ENCODE results near the gene COL18A1. TPM values are rescaled to one million over a fixed set of nuclear protein-coding genes. Genes with fewer than 3 reads are reported as not detected.

The COL18A1 gene
- total RNA-seq, 1 donor = 8.6 TPM

DNA sequence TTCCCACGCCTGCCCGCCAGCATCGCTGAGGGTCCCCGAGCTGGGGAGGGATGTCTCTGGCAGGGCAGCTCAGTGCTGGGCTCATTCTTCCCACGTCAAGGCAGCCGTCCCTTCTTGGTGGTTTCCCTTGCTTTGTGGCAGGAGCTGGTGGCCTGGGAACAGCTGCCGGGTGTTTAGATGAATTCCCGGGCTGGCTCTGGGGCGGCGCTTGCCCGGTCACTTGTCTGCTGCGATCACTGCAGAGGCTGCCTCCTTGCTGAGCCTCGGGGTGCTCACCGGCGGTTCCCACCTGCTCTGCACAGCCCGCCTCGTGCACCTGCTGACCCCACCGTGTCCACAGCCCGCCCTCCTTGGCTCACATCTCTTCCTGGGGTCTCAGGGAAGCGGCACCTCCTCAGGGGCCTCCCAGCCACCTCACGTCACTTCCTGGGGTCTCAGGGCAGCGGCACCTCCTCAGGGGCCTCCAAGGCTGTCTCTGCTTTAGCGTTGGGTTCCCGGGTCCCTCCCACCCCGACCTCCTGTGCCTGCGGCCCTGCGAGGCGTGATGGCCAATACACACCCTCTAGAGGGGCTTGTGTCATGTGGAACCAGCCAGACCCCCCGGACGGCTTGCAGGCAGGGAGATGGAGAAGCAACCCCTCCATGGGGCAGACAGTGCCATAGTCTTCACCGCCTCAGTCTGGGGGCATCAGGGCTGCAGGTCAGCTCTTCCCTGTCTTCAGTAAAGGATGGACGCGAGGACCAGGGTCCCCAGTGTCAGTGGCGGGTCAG lies 13.5 kb downstream of the COL18A1 start:
- no peaks in the 10 kb centered on the region for H3K9me3 ChIP-seq (ENCODE audit: low read depth, low read length)
- no peaks in the 10 kb centered on the region for H3K4me1 ChIP-seq (ENCODE audit: insufficient read depth, low read length)
- H3K27me3 ChIP-seq (ENCODE audit: insufficient read depth, low read length) = no peaks in the 10 kb centered on the region
- H3K4me3 ChIP-seq (ENCODE audit: low read length) = no peak overlapping the region

DNA sequence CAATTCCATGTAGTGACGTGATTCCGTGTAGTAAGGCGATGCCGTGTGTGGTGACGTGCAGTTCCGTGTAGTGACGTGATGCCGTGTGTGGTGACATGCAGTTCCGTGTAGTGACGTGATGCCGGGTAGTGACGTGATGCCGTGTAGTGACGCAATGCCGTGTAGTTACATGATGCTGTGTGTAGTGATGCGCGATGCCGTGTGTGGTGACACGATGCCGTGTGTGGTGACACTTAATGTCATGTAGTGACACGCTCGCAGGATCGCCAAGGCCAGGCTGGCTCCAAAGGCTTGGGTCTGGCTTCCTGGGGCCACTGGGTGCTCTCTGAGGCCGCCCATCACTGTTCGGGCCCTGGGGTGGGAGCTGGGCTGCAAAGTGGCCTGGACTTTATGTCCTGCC lies 14.2 kb downstream of the COL18A1 start:
- Histone ChIP-seq H3K9me3 (ENCODE audit: low read depth, low read length) (no peaks in the 10 kb centered on the region), H3K27me3 (ENCODE audit: insufficient read depth, low read length) (no peaks in the 10 kb centered on the region), H3K4me3 (ENCODE audit: low read length) (no peak overlapping the region), H3K4me1 (ENCODE audit: insufficient read depth, low read length) (no peaks in the 10 kb centered on the region)

DNA sequence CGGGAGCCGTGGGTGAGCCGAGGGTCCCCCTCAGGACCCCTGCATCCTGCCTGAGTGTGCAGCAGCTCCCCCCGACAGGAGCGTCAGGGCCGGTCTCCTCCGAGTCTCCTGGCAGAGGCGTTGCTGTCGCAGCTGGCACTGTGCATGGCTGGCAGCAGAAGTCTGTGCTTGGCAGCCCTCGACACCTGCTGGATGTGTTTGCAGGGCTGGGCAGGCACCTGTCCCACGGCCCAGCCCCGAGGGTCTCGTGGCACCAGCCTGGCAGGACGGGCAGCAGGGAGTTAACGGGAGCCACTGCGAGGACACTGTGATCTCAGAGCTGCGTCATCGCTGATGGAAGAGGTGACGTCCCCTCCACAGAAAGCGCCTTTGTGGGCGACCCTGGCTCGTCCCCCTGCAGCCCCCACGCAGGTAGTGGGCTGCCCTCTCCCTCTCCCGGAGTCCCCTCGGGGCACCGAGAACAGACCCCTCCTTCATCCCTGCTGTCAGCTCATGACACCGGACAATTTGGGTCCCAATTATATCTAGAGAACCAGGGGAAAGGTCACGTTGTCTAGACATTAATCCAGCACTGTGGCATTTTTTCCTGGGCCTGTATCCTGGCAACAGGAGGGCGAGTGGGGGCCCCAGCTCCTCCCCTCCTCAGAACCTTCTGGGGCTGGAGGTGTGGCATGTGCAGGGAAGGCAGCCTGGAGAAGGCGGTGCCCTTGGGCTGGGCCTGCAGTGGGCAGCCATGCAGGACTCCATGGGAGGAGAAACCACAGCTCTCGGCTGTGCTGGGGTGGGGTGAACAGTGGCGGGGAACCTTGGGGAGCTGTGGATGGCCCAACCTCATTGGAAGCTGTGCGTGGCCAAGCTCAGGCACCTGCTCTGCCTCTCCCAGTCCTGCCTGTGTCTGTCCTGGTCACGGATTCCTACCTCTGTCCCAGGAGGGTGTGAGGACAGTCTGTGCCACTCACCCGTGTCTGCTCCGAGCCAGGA lies 15.4 kb downstream of the COL18A1 start:
- Histone ChIP-seq H3K9me3 (ENCODE audit: low read depth, low read length) (no peaks in the 10 kb centered on the region), H3K4me1 (ENCODE audit: insufficient read depth, low read length) (no peaks in the 10 kb centered on the region), H3K27me3 (ENCODE audit: insufficient read depth, low read length) (no peaks in the 10 kb centered on the region), H3K4me3 (ENCODE audit: low read length) (no peak overlapping the region)

DNA sequence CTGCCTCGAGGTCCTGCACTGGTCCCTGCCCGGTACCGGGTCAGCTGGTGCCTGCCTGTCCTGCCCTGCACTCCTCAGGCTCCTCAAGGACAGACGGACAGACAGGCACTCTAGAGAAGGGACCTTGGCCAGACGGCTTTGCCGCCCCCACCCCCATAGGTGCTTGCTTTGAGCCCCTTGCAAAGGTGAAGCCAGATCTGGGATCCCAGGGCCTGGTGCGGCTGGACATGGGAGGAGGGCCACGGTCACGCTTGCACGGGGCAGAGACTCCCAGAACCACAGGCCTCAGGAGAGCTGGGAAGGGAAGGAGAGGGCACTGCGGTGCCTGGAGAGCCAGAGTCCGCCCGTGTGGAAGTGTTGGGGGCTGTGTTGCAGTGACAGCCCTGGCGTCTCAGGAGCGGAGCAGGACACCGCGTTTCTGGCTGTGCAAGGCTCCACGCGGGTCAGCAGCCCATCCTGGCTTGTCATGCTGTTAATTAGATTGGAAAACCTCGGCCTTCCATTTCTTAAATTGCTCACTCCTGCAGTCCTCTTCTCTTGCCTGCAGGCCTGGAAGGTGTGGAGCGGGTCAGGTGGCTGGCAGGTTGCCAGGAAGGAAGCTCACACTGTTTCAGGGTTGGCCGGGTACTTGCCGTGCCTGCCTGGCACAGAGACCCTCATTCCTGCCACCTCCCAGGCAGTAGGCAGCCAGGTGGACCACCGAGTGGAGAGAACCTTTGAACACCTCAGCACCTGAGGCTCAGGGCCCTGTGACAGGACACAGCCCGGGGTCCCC lies 16.3 kb downstream of the COL18A1 start:
- Histone ChIP-seq H3K9me3 (ENCODE audit: low read depth, low read length) (no peaks in the 10 kb centered on the region), H3K4me1 (ENCODE audit: insufficient read depth, low read length) (no peaks in the 10 kb centered on the region), H3K4me3 (ENCODE audit: low read length) (no peak overlapping the region), H3K27me3 (ENCODE audit: insufficient read depth, low read length) (no peaks in the 10 kb centered on the region)

DNA sequence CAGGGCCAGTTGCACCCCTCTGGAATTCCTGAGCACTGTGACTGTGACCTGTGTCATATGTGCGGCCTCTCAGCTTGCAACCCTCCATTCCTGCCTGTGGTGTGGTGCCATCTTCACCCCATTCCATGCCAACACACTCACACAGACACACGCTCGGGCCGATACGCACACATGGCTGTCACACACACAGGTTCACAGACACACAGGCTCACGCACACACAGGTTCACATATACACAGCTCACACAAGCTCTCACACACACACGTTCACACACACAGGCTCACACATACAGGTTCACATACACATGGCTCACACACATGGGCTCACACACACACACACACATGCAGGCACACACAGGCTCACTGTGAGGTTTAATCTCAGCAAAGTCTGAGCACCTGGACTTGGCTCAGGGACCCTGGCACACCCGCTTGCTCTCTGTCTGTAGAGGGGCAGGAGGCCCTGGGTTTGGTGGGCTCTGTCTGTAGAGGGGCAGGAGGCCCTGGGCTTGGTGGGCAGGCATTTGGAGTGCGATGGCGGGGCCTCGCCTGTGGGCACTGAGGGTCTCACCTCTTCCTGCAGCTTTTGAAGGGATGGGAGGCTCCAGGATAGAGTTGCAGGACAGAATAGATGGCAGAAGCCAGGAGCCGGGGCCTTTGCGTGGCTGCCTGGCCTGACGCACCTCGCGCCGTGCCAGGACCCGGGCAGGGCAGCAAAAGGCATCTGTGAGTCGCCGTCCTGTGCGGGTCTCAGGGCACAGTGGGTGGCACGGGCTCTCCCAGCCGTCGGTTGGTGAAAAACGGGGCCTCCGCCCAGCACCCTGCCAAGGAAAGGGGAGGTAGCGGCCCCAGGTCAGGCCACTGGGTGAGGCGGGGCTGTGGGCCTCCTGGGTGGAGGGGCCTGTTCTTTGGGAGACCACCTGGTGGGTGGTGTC lies 17.1 kb downstream of the COL18A1 start:
- Histone ChIP-seq H3K27me3 (ENCODE audit: insufficient read depth, low read length) (no peaks in the 10 kb centered on the region), H3K4me3 (ENCODE audit: low read length) (no peak overlapping the region), H3K4me1 (ENCODE audit: insufficient read depth, low read length) (no peaks in the 10 kb centered on the region), H3K9me3 (ENCODE audit: low read depth, low read length) (no peaks in the 10 kb centered on the region)

DNA sequence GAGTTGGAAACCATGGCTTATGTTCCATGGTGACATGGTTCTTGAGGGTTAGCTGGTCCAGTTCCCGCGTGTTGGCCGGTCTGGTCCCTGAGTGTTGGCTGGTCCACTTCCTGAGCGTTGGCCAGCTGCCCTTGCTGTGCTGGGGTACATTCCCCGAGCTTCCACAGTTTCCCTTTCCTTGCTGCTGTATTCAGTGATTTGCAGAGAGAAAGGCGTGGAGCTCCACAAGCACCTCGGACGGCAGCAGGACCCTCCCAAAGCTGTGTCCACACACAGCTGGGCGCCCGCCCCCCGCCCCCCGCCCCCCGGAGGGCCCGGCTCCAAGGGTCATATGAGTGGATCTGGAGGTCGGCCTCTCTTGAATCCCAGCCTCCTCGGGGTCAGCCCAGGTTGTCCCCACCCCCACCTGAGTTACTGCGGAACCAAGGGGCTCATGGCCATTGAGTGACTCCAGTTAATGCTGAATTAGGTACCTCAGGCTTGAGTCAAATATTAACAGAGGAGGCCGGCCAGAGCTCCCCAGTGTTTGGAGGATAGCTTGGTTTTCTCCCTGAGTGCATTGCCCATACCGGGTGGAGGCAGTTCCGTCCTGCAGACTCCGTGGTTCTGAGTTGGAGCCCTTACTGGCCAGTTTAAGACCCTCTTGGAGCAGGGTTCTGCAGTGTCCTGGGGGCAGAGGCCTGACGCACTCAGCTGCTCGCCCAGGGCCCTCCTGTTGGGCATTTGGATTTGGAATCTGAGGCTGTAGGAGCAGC lies 18.4 kb downstream of the COL18A1 start:
- Histone ChIP-seq H3K9me3 (ENCODE audit: low read depth, low read length) (no peaks in the 10 kb centered on the region), H3K27me3 (ENCODE audit: insufficient read depth, low read length) (no peaks in the 10 kb centered on the region), H3K4me1 (ENCODE audit: insufficient read depth, low read length) (no peaks in the 10 kb centered on the region), H3K4me3 (ENCODE audit: low read length) (no peak overlapping the region)

DNA sequence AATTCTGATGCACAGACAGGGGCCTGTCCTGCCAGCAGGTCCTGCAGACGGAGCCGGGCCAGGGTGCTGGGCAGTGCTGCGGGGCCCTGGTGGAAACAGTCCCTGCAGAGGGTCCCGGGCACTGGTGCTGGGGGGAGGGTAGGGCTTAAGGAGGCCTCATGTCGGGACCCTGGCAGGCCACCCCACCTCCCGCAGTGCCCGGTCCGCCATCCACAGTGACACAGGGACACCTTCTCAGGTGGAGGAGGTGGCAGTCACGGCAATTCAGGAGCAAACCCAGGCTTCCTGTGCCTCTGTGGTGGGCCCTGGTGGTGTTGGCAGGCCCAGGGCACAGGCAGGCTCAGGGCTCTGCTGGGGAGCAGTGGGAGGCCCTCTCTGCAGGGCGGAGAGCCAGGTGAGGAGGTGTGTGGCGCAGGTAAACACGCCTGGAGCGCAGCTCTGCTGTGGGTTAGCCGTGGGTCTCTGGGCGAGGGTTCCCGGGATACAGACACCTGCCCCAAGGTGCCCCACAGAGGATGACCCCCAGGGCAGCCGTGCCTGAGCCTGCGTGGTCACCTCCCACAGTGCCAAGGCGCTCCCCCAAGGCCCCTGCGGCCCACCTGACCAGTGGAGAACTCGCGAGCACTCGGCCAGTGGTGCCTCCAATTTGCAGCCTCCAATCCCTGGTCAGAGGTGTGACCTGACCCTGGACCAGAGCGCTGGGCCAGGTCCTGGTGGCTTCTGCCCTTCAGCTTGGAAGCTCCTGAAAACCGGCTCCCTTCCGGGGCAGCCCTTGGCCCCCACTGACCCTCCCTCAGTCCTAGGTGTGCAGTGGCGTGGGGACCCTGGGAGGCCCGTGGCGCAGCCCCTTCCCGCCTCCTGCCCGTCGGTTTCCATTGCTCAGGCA lies 19.2 kb downstream of the COL18A1 start:
- Histone ChIP-seq H3K4me3 (ENCODE audit: low read length) (no peak overlapping the region), H3K27me3 (ENCODE audit: insufficient read depth, low read length) (no peaks in the 10 kb centered on the region), H3K4me1 (ENCODE audit: insufficient read depth, low read length) (no peaks in the 10 kb centered on the region), H3K9me3 (ENCODE audit: low read depth, low read length) (no peaks in the 10 kb centered on the region)

DNA sequence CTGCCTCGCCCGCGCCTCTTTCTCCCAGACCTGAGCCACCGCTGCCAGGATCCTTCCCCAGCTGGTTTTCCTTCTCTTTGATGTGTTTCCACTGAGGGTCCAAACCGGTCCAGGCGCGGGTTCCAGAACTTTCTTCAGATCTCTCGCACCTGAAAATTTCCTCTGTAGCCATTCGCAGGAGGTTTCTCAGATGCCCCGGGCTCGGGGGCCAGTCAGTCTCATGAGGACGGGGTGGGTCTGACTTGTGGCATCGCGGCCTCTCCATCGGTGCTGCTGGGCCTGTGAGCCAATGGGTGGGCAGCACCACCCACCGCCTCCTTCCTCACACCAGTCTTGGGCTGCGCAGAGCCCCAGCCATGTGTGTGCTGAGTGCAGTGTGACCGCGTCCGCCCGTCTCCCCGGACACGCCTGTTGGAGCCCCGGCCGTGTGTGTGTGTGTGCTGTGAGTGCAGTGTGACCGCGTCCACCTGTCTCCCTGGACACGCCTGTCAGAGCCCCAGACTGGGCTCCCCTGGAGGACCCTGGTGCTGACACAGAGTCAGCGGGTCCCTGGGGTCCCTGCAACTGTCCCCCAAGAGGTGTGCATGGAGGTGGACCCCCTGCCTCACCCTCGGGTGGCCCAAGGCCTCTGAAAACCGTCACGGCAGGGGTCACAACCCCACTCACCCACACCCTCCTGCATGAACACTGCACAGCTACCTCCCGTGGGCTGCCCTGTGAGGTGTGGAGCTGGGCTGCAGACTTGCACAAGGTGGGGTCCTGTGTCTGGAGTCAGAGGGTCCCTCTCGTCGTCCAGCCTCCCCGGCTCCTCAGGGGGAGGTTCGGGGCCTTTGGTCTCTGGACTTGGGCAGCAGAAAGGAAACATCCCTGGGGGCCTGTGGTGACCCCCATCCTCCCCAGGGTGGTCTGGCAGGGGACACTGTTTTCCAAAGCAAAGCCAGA lies 20.2 kb downstream of the COL18A1 start:
- no peak overlapping the region for H3K4me3 ChIP-seq (ENCODE audit: low read length)
- no peaks in the 10 kb centered on the region for H3K4me1 ChIP-seq (ENCODE audit: insufficient read depth, low read length)
- no peaks in the 10 kb centered on the region for H3K9me3 ChIP-seq (ENCODE audit: low read depth, low read length)

DNA sequence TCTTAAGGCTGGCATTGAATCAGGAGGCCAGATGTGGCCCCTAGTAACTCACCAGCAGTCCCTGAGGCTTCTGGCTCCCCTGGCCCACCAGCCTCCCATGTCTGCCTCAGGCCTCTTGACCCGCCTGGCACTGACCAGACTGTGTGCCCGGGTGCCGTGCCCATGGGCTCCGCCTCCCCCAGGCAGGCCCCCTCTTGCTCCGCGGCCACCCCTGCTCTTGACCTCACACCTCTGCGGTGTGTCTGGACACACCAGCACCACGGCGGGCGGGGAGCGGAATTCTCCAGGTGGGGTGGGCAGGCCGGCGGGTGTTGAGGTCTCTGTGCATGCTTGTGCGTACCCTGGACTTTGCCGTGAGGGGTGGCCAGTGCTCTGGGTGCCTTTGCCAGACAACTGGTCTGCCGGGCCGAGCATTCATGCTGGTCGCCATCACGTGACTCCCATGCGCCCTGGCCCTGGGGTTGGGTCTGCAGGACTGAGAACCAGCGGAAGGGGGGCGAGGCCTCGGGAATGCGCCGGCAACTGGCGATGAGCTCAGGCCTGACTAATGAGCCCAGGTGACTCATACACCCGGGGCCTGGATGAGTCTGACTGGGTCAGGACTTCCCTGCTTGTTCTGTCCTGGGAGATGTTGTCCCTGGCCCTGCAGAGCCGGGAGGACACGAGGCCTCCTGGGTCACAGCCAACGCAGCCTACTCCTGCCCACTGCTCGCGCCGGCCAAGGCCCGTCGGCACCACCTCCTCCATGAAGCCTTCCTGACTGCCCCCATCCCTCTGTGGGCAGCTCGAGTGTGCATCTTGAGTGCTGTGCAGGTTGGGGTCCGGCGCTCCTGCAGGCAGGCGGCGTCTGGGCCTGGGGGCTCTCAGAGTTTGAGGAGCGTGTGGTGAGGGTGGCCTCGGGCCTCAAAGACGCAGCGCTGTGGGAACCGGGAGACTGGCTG lies 22.6 kb downstream of the COL18A1 start:
- Histone ChIP-seq H3K4me3 (ENCODE audit: low read length) (no peak overlapping the region), H3K27me3 (ENCODE audit: insufficient read depth, low read length) (no peaks in the 10 kb centered on the region), H3K9me3 (ENCODE audit: low read depth, low read length) (no peaks in the 10 kb centered on the region), H3K4me1 (ENCODE audit: insufficient read depth, low read length) (no peaks in the 10 kb centered on the region)

More for the DNA sequence above, 20.2 kb downstream of the COL18A1 start:
- no peaks in the 10 kb centered on the region for H3K27me3 ChIP-seq (ENCODE audit: insufficient read depth, low read length)

DNA sequence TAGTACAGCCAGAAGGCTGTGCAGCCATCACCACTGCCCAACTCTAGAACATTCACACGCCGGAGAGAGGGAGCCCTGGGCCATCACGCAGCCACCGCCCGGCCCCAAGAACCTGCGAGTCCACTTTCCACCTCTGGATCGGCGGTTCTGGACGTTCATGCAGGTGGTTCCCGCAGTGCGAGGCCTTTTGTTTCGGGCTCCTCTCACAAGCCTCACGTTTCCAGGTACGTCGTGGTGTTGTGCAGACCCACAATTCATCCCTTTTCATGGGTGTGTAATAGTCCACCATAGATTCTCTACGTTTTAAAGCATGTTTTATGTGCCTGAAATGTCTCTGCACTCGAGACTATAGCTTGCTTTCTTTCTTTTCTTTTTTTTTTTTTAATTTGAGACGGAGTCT lies 23.6 kb downstream of the COL18A1 start:
- no peak overlapping the region for H3K4me3 ChIP-seq (ENCODE audit: low read length)
- no peaks in the 10 kb centered on the region for H3K9me3 ChIP-seq (ENCODE audit: low read depth, low read length)
- H3K27me3 ChIP-seq (ENCODE audit: insufficient read depth, low read length) = no peaks in the 10 kb centered on the region
- H3K4me1 ChIP-seq (ENCODE audit: insufficient read depth, low read length) = no peaks in the 10 kb centered on the region
